Spleen (tissue), 7 donors: ENCODE results near the gene PITPNM1.

Source experiments
- CTCF ChIP-seq, 11 experiments: fragments of 200-600 bp in 7 of 11; fragments of 450-650 bp in 4 of 11; sonication (generic) in 4 of 11; IDR thresholded peaks in 8 of 11; conservative IDR thresholded peaks in 3 of 11; 1 replicate in 7 of 11; 2 replicates in 4 of 11; pipeline versions ENCODE4 v1.4.0 to v1.8.0; 2016 to 2021; ENCODE audit warnings: antibody characterized with exemption in 11 of 11, inconsistent platforms in 4 of 11, mild to moderate bottlenecking in 1 of 11
- POLR2A ChIP-seq, 3 donors: fragments of 450-650 bp; IDR thresholded peaks; one replicate each; pipeline ENCODE4 v1.5.1; 2017; ENCODE audit warnings: antibody characterized with exemption in 3 of 3, mild to moderate bottlenecking in 1 of 3
- donor health status: DM: no; HTN: no; CAD: no; lungs with moderate emphysema.
- donor health status: DM: no; HTN: no; CAD: no.
- donor health status: DM: no; HTN: no; CAD: no.

- TF ChIP-seq CTCF (IDR thresholded peaks at IDR 0.05 in 8 of 11, conservative IDR thresholded peaks at IDR 0.05 in 3 of 11) (no peak), POLR2A (IDR thresholded peaks at IDR 0.05) (no peak)
These were observed 20.3 kb upstream of the PITPNM1 start for GRCh38 chr11:67525275-67525976.
